Central memory CD8-positive, alpha-beta T cell (primary cell): ENCODE results near the gene LRP11.
"Not testable (repeated sequence)": the region's sequence is repeated elsewhere in the genome, so short reads cannot be mapped to it uniquely, and the experiment has no call there.

Experiments
- ATAC-seq: fragments of 150-1000 bp; cut with Tn5 transposase; replicated peaks from 2 replicates; pipeline ENCODE4 v1.10.0; 2022; ENCODE audit warnings: mild to moderate bottlenecking, moderate FRiP score, moderate number of reproducible peaks; ENCODE audit not compliant: poor library complexity, severe bottlenecking; ENCODE audit errors: extremely low read depth
- DNase-seq, 2 donors: peaks; one replicate each; pipeline ENCODE4 v3.0.0; 2021; ENCODE audit warnings: low spot score in 2 of 2
- H3K27ac Mint-ChIP-seq: one replicate; pipeline ENCODE4 v1.8.0; 2022; ENCODE audit warnings: low read depth, mild to moderate bottlenecking, moderate library complexity, mixed read lengths
- H3K27me3 Mint-ChIP-seq: one replicate; pipeline ENCODE4 v1.8.0; 2022; ENCODE audit warnings: mixed read lengths
- H3K36me3 Mint-ChIP-seq: one replicate; pipeline ENCODE4 v1.8.0; 2022; ENCODE audit warnings: mild to moderate bottlenecking, moderate library complexity, mixed read lengths; ENCODE audit not compliant: insufficient read depth
- H3K4me1 Mint-ChIP-seq: one replicate; pipeline ENCODE4 v1.8.0; 2022; ENCODE audit warnings: mixed read lengths
- H3K4me3 Mint-ChIP-seq: one replicate; pipeline ENCODE4 v1.8.0; 2022; ENCODE audit warnings: mild to moderate bottlenecking, moderate library complexity, mixed read lengths
- H3K9me3 Mint-ChIP-seq: one replicate; pipeline ENCODE4 v1.8.0; 2022; ENCODE audit warnings: mixed read lengths

The LRP11 gene

DNA sequence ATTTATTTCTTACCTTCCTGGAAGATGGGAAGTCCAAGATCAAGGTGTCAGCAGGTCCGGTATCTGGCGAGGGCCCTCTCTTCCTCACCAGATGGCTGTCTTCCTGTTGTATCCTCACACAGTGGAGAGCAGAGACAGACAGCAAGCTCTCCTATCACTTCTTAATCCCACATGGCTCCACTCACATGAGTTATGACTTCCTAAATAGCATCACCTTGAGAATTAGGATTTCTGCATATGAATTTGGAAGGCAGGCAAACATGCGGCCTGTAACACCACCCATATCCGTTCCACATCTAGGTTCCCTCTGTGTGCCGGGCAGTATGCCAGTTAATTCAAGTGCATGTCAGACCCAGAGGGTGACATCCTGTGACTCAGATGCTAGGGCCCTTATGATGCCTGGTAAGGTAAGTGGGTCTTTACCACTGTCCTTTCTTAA lies 31.7 kb upstream of the LRP11 start:
- ATAC-seq (no peak), DNase-seq (no peak)
- Mint-ChIP-seq H3K27ac (no peak overlapping the region), H3K9me3 (no peaks in the 10 kb centered on the region), H3K36me3 (no peaks in the 10 kb centered on the region), H3K27me3 (peaks cover 34% of the 10 kb centered on the region), H3K4me1 (peaks cover 19% of the 10 kb centered on the region), H3K4me3 (no peak overlapping the region)

DNA sequence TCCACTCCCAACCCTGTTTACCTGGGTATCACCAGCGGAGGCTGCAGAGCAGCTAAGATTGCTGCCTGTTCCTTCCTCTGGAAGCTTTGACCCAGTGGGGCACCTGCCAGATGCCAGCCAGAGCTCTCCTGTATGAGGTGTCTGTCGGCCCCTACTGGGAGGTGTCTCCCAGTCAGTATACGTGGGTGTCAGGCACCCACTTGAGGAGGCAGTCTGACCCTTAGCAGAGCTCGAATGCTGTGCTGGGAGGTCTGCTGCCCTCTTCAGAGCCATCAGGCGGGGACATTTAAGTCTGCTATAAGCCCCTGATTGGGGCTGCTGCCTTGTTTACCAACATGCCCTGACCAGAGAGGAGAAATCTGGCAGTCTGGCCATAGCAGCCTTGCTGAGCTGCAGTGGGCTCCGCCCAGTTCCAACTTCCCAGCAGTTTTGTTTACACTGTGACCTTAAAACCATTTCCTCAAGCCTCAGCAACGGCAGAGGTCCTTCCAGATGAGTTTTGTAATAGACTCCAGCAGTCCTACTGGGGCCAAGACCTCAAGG lies 31.0 kb upstream of the LRP11 start:
- ATAC-seq = no peak
- peaks cover 19% of the 10 kb centered on the region for H3K4me1 Mint-ChIP-seq
- no peak for DNase-seq
- H3K4me3 Mint-ChIP-seq = no peak overlapping the region
- peaks cover 32% of the 10 kb centered on the region for H3K27me3 Mint-ChIP-seq
- H3K9me3 Mint-ChIP-seq = no peaks in the 10 kb centered on the region
- H3K27ac Mint-ChIP-seq = no peak overlapping the region
- no peaks in the 10 kb centered on the region for H3K36me3 Mint-ChIP-seq

DNA sequence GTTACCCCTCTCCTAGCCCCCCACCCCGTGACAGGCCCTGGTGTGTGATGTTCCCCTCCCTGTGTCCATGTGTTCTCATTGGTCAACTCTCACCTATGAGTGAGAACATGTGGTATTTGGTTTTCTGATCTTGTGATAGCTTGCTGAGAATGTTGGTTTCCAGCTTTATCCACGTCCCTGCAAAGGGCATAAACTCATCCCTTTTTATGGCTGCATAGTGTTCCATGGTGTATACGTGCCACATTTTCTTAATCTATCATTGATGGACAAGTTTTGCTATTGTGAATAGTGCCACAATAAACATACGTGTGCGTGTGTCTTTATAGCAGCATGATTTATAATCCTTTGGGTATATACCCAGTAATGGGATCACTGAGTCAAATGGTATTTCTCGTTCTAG lies 27.7 kb upstream of the LRP11 start:
- DNase-seq, ATAC-seq, H3K4me1 Mint-ChIP-seq, H3K9me3 Mint-ChIP-seq, H3K4me3 Mint-ChIP-seq, H3K36me3 Mint-ChIP-seq, H3K27ac Mint-ChIP-seq: not testable (repeated sequence)
- peaks cover 26% of the 10 kb centered on the region for H3K27me3 Mint-ChIP-seq

DNA sequence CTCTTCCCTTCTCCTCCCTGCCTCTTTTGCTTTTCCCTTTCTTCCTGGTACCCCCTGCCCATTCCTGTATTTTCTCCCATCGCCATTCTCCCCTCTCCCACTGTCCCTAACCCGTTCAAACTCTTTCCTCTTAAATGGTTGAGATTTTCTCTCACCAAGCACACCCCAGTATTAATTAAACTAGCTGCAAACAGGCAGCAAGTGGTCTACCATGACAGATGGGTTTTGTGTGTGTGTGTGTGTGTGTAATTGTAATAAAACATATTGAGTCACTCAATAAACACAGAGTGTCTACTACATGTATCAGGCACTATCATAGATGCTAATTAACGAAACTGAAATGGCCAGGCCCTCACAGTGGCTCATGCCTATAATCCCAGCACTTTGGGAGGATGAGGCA lies 27.1 kb upstream of the LRP11 start:
- DNase-seq (no peak), ATAC-seq (no peak)
- H3K27me3 Mint-ChIP-seq = peaks cover 27% of the 10 kb centered on the region
- H3K9me3 Mint-ChIP-seq = no peaks in the 10 kb centered on the region
- H3K27ac Mint-ChIP-seq = no peak overlapping the region
- H3K4me3 Mint-ChIP-seq = no peak overlapping the region
- peaks cover 4% of the 10 kb centered on the region for H3K4me1 Mint-ChIP-seq
- H3K36me3 Mint-ChIP-seq = no peaks in the 10 kb centered on the region

DNA sequence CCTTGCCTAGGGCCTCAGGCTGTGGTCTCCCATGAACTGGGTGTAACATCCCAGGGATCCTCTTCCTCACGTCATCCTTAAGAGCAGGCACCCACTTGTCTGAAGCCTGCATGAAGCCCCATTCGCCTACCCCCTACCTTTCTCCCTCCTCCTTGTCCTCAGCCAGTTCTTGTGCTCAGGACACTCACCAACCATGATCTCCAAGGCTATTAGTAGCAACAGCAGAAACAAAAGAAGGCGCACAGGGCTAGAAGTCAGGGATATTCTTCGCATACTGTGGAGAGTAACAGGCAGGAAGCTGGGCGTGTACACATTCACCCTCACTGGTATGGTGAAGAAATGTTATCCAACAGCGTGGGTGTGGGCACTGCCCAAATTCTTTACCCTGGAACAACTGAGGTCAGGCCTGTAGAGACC lies 26.5 kb upstream of the LRP11 start:
- H3K27ac Mint-ChIP-seq = no peak overlapping the region
- H3K4me1 Mint-ChIP-seq = no peaks in the 10 kb centered on the region
- H3K36me3 Mint-ChIP-seq = no peaks in the 10 kb centered on the region
- ATAC-seq = no peak
- no peak for DNase-seq
- peaks cover 29% of the 10 kb centered on the region for H3K27me3 Mint-ChIP-seq
- no peak overlapping the region for H3K4me3 Mint-ChIP-seq
- no peaks in the 10 kb centered on the region for H3K9me3 Mint-ChIP-seq

DNA sequence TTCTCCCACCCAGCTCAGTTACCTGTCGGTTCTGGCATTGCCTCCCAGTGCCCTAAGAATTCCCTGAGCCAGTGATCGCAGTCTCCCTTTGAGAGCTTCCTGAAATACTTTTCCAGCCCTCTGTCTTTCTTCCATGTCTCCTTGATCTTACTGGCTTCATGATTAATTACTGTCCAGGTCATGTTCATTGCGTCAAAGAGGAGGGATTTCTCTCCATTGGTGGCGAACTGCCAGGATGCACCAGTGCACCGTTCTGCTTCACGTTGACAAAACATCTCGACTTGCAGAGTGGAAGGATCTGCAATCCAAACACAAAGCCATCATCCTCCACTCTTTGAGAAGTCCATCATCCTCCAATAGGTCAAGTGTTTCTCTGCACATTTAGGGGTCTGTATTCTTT lies 25.2 kb upstream of the LRP11 start:
- H3K27me3 Mint-ChIP-seq = peaks cover 42% of the 10 kb centered on the region

DNA sequence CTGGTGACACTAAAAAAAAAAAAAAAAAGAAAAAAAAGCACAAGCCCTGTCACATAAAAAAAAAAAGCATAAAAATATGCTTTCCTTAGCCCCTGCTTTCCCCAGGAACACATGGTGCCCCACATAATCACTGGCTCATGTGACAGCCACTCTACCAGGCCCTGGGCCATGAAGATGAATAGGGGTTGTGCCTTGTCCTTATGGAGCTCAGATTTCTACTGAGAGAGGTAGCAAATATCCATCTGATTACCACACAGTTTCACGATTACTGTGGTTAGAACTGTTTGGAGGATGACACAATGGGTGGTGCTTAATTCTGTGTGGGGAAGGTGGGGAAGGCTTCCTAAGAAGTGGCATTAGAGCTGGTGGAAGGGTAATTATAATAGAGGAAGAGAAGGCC lies 24.5 kb upstream of the LRP11 start:
- DNase-seq (no peak), ATAC-seq (no peak)

More for the DNA sequence above, 25.2 kb upstream of the LRP11 start:
- H3K36me3 Mint-ChIP-seq = no peaks in the 10 kb centered on the region
- H3K4me1 Mint-ChIP-seq = no peaks in the 10 kb centered on the region
- no peak for DNase-seq
- H3K4me3 Mint-ChIP-seq = no peak overlapping the region
- no peak for ATAC-seq
- H3K27ac Mint-ChIP-seq = no peak overlapping the region
- H3K9me3 Mint-ChIP-seq = no peaks in the 10 kb centered on the region

DNA sequence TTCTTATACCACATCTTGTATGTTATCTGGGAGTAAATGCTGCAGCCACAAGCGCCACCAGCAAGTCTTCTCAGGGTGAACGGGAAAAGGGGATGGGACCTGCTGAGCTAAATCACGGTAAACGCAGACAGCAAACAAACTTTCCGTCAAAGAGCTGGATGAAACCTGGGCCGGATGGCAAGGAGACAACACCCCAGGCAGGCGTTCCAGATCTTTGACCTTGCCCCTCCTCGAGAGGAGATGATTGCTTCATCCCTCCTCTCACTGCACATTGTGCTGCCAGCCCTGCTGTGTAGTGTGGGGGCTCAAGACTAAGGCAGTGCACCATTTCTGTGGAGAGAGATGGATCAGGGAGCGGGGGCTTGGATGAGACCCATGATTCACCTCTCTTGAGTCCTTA lies 23.9 kb upstream of the LRP11 start:
- Mint-ChIP-seq H3K4me1 (no peaks in the 10 kb centered on the region), H3K27ac (no peak overlapping the region), H3K27me3 (peaks cover 44% of the 10 kb centered on the region), H3K4me3 (no peak overlapping the region), H3K9me3 (no peaks in the 10 kb centered on the region), H3K36me3 (no peaks in the 10 kb centered on the region)
- no peak for DNase-seq
- ATAC-seq = no peak

More for the DNA sequence above, 24.5 kb upstream of the LRP11 start:
- Mint-ChIP-seq H3K27ac (no peak overlapping the region), H3K9me3 (no peaks in the 10 kb centered on the region), H3K4me1 (no peaks in the 10 kb centered on the region), H3K27me3 (peaks cover 44% of the 10 kb centered on the region), H3K4me3 (no peak overlapping the region), H3K36me3 (no peaks in the 10 kb centered on the region)

DNA sequence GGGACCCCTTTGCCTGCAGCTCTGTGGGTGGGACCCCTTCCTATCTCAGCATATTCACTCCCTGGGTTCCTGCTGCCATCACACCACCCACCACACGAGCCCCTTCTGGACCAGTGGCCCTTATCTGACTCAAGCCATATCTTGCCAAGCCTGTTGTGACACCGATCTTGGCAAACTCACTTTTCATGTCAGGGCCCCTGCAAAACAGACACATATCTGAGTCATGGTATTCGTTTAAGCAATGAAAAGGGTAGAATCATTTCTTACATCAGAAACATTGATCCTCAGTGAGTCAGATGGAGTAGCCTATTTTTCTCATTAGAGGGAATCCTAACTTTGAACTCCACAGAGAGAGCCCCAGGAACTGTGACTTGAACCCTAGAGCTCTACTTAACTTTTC lies 23.2 kb upstream of the LRP11 start:
- ATAC-seq (no peak), DNase-seq (no peak)
- no peak overlapping the region for H3K27ac Mint-ChIP-seq
- H3K27me3 Mint-ChIP-seq = peaks cover 46% of the 10 kb centered on the region
- H3K4me1 Mint-ChIP-seq = no peaks in the 10 kb centered on the region
- no peaks in the 10 kb centered on the region for H3K36me3 Mint-ChIP-seq
- H3K4me3 Mint-ChIP-seq = no peak overlapping the region
- no peaks in the 10 kb centered on the region for H3K9me3 Mint-ChIP-seq

DNA sequence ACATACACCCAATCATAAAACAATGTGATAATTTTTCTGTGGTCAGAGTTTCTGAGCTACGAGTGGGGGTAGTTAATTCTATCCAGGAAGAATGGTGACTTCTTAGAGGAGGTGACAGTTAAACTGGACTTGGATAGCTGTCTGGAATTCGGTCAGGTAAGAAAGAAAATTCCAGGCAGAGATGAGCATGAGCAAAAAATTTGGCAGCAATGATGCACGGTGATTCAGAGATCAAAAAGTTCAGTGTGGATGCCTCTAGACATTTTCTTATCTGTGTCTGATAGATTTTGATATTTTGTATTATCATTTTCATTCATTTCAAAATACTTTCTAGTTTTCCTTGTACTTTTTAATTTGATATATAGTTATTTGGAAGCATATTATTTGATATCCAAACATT lies 21.7 kb upstream of the LRP11 start:
- Mint-ChIP-seq H3K4me1 (no peaks in the 10 kb centered on the region), H3K4me3 (no peak overlapping the region), H3K27me3 (peaks cover 50% of the 10 kb centered on the region), H3K27ac (no peak overlapping the region), H3K9me3 (no peaks in the 10 kb centered on the region), H3K36me3 (no peaks in the 10 kb centered on the region)
- DNase-seq (no peak), ATAC-seq (no peak)

DNA sequence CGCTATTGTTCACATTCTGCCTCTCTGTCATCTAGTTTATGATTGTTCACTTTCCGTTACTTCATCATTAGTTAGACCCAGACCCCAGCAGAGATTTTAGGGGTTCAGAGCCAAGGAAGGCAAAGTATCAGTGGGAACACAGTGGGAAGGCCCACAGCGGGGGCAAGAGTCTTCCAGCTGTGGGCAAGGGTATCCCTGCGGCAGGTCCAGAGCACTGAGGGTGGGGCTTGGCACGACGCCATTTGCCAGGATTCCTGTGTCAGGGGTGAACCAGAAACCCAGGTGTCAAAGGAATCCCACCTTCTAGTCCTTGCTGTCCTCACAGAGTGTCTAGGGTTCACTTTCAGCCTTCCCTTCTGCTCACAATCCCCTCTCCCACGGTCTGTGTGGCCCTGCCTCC lies 20.5 kb upstream of the LRP11 start:
- Mint-ChIP-seq H3K27ac (no peak overlapping the region), H3K27me3 (peaks cover 62% of the 10 kb centered on the region), H3K36me3 (no peaks in the 10 kb centered on the region), H3K4me3 (no peak overlapping the region), H3K4me1 (no peaks in the 10 kb centered on the region), H3K9me3 (no peaks in the 10 kb centered on the region)
- DNase-seq = no peak
- no peak for ATAC-seq

DNA sequence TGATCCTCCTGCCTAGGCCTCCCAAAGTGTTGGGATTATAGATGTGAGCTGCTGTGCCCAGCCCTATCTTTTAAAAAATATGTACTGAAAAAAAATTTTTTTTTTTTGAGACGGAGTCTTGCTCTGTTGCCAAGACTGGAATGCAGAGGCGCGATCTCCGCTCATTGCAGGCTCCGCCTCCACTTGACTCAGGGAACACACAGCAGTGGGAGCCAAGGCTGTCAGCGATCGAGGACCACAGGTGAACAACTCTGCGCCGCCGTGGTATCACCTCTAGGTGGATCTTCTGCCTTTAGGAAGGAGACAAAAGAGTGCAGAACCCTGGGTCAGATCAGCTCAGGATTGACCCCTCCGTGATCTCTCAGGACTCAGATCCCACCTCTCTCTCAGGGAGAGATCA lies 20.1 kb upstream of the LRP11 start:
- Mint-ChIP-seq H3K4me1 (no peaks in the 10 kb centered on the region), H3K27me3 (peaks cover 66% of the 10 kb centered on the region), H3K27ac (no peak overlapping the region), H3K4me3 (no peak overlapping the region), H3K36me3 (no peaks in the 10 kb centered on the region), H3K9me3 (no peaks in the 10 kb centered on the region)
- ATAC-seq = no peak
- DNase-seq = no peak

DNA sequence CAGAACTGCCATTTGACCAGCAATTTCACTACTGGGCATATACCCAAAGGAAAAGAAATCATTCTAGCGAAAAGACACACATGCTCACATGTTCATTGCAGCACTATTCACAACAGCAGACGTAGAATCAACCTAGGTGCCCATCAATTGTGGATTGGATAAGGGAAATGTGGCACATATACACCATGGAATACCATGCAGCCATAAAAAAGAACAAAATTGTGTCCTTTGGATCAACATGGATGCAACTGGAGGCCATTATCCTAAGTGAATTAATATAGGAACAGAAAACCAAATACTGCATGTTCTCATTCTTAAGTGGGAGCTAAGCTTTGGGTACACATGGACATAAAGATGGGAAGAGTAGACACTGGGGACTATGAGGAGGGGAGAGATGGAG lies 17.7 kb upstream of the LRP11 start:
- Mint-ChIP-seq H3K27me3 (peaks cover 72% of the 10 kb centered on the region), H3K27ac (no peak overlapping the region), H3K9me3 (no peaks in the 10 kb centered on the region), H3K36me3 (no peaks in the 10 kb centered on the region), H3K4me3 (no peak overlapping the region), H3K4me1 (no peaks in the 10 kb centered on the region)
- no peak for DNase-seq
- ATAC-seq = no peak
